ENCODE results near the gene KIAA0753.

Gene KIAA0753

GRCh38 chr17:6676802-6677157 lies 36.3 kb upstream of the KIAA0753 start:
- no peak for DNase-seq (ENCODE audit: extremely low read depth, low read depth)
- no peak for TF ChIP-seq CTCF (IDR thresholded peaks at IDR 0.05; ENCODE audit: low read depth, low read length)

GRCh38 chr17:6675201-6675825 lies 34.8 kb upstream of the KIAA0753 start:
- TF ChIP-seq CTCF (IDR thresholded peaks at IDR 0.05; ENCODE audit: low read depth, low read length), result no peak

GRCh38 chr17:6674586-6674985 lies 34.1 kb upstream of the KIAA0753 start:
- DNase-seq (ENCODE audit: extremely low read depth, low read depth), result no peak
- TF ChIP-seq CTCF (IDR thresholded peaks at IDR 0.05; ENCODE audit: low read depth, low read length), result no peak

More at GRCh38 chr17:6675201-6675825, 34.8 kb upstream of the KIAA0753 start:
- no peak for DNase-seq (ENCODE audit: extremely low read depth, low read depth)

GRCh38 chr17:6671431-6671830 lies 30.9 kb upstream of the KIAA0753 start:
- TF ChIP-seq CTCF (IDR thresholded peaks at IDR 0.05; ENCODE audit: low read depth, low read length), result no peak
- DNase-seq (ENCODE audit: extremely low read depth, low read depth), result no peak

- TF ChIP-seq CTCF (IDR thresholded peaks at IDR 0.05; ENCODE audit: low read depth, low read length), result no peak
Observed at GRCh38 chr17:6670999-6671398, 30.5 kb upstream of the KIAA0753 start.

GRCh38 chr17:6670571-6670970 lies 30.1 kb upstream of the KIAA0753 start:
- no peak for DNase-seq (ENCODE audit: extremely low read depth, low read depth)

More at GRCh38 chr17:6670999-6671398, 30.5 kb upstream of the KIAA0753 start:
- no peak for DNase-seq (ENCODE audit: extremely low read depth, low read depth)

More at GRCh38 chr17:6670571-6670970, 30.1 kb upstream of the KIAA0753 start:
- TF ChIP-seq CTCF (IDR thresholded peaks at IDR 0.05; ENCODE audit: low read depth, low read length), result no peak
